Stimulated activated naive CD8-positive, alpha-beta T cell treated with anti-CD3 and anti-CD28 coated beads, Interleukin-15, amount 100 ng/mL, for 72 hours (primary cell): Measurements from ENCODE around the gene ARHGEF38.
"Not testable (repeated sequence)": the region's sequence is repeated elsewhere in the genome, so short reads cannot be mapped to it uniquely, and the experiment has no call there.

Experiments used
- ATAC-seq: fragments of 150-1000 bp; cut with Tn5 transposase; 2 replicates; pipeline ENCODE4 v1.10.0; 2021; ENCODE audit warnings: mild to moderate bottlenecking, moderate library complexity
- DNase-seq, 2 donors: peaks; one replicate each; pipeline ENCODE4 v3.0.0; 2021 to 2022
- H3K27ac Mint-ChIP-seq, 2 donors: one replicate each; pipeline ENCODE4 v1.8.0; 2022; ENCODE audit warnings: mild to moderate bottlenecking in 2 of 2, mixed read lengths in 2 of 2, moderate library complexity in 2 of 2
- H3K27me3 Mint-ChIP-seq: one replicate; pipeline ENCODE4 v1.8.0; 2022; ENCODE audit warnings: mixed read lengths
- H3K4me1 Mint-ChIP-seq: one replicate; pipeline ENCODE4 v1.8.0; 2022; ENCODE audit warnings: mild to moderate bottlenecking, mixed read lengths
- H3K4me3 Mint-ChIP-seq, 2 donors: one replicate each; pipeline ENCODE4 v1.8.0; 2022; ENCODE audit warnings: mild to moderate bottlenecking in 2 of 2, mixed read lengths in 2 of 2, moderate library complexity in 1 of 2
- H3K9me3 Mint-ChIP-seq, 2 donors: one replicate each; pipeline ENCODE4 v1.8.0; 2022; ENCODE audit warnings: mixed read lengths in 2 of 2

The ARHGEF38 gene

DNA sequence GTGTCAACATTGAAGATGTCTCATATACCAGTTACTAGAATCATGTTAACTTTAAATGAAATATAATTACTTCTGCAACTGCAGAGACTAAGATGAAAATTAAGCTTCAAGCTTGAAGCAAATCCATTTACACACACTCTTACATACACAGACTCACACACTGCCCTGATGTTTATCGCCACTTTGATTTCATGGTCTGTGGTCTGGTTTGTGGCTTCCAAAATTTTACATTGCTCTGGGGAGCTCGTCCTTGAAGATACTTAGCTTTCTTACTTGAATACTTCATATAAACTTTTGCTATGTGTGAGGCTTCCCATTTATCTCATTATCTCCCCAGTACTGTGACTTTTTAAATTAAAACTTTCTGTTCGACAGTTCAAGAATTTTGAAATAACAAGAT lies 35.8 kb downstream of the ARHGEF38 start:
- H3K9me3 Mint-ChIP-seq = no peaks in the 10 kb centered on the region
- H3K27me3 Mint-ChIP-seq = peaks cover 46% of the 10 kb centered on the region
- H3K27ac Mint-ChIP-seq = no peak overlapping the region
- ATAC-seq = no peak
- H3K4me1 Mint-ChIP-seq = no peaks in the 10 kb centered on the region
- no peak for DNase-seq
- no peak overlapping the region for H3K4me3 Mint-ChIP-seq

DNA sequence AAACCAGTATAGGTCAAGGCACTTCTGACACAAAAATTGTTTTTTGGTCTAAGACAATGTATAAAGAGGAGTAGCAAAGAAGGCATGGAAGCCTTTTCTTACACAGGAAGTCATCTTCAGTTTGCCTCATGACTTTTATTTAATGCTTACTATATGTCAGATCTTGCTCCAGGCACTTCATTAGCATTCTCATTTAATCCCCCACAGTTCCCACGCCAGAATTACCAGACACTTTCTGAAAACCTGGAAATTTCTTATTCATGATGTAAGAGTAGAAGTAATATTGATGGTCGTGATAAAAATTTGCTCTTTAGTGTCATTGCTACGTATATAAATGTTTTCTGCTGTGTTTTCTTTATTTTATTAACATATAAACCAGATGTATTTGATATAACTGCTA lies 39.2 kb downstream of the ARHGEF38 start:
- no peak overlapping the region for H3K27ac Mint-ChIP-seq
- H3K4me3 Mint-ChIP-seq = no peak overlapping the region
- no peaks in the 10 kb centered on the region for H3K9me3 Mint-ChIP-seq
- H3K27me3 Mint-ChIP-seq = peaks cover 57% of the 10 kb centered on the region
- no peak for DNase-seq
- ATAC-seq = no peak
- H3K4me1 Mint-ChIP-seq = no peaks in the 10 kb centered on the region

DNA sequence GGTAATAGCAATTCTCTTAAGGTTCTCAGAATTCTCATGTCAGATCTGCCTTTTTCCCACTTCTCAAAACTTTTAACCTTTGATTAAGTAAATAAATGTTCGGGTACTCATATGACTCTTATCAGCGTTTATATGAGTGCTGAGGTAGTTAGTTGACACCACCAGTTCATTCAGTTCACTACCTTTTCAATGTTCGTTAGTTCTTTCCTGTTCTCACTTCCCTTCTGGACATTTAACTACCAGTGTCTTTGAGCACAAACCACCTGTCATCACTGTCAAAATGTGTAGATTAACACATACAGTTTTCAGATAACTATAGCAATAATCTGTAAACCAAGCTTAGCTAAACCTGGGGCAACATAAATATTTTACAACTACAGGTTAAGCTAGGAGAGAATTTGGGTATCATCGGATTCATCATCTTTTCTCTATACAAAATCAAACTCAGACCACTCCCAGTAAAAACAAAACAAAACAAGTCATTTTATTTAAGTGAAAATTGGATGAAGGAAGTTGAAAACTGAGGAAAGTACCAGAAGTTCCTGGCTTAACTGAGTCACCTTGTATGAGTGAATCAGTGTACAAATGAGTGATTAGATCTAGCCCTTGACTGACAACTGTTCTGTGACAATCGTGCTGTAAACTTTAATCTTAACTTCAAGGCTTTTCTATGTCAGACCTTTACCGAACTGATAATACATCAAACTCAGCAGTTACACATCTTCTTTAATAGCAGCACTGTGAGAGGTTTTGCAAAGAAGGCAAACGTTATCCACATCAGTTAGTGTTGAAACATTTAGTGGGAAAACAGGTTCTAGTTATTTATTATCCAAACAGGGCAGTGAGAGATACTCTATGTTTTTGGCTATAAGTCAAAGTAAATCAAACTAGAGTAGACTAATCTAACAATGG lies 41.9 kb downstream of the ARHGEF38 start:
- Mint-ChIP-seq H3K4me3 (no peak overlapping the region), H3K4me1 (no peaks in the 10 kb centered on the region), H3K9me3 (no peaks in the 10 kb centered on the region), H3K27ac (no peak overlapping the region), H3K27me3 (peaks cover 47% of the 10 kb centered on the region)
- DNase-seq = no peak
- no peak for ATAC-seq

DNA sequence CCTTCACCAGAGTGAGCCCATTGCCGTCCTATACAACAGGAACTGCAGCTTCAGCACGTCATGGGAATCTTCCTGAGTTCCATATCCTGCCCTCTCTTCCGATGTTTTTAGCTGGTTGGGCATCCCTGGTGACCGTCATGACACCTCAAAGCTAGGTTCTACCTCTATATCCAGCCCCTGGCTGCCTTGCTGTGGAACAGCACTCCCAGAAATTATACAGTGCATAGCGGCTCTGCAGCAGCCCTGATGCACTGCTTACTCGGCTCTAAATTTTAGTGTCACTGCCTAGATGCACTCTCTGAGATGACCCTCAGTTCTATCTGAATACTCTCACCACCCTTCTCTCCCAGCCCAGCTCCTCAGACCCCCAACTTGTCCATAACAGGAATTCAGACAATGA lies 44.3 kb downstream of the ARHGEF38 start:
- no peak overlapping the region for H3K4me3 Mint-ChIP-seq
- no peak overlapping the region for H3K27ac Mint-ChIP-seq
- no peaks in the 10 kb centered on the region for H3K4me1 Mint-ChIP-seq
- no peaks in the 10 kb centered on the region for H3K9me3 Mint-ChIP-seq
- peaks cover 37% of the 10 kb centered on the region for H3K27me3 Mint-ChIP-seq
- ATAC-seq (no peak), DNase-seq (no peak)

DNA sequence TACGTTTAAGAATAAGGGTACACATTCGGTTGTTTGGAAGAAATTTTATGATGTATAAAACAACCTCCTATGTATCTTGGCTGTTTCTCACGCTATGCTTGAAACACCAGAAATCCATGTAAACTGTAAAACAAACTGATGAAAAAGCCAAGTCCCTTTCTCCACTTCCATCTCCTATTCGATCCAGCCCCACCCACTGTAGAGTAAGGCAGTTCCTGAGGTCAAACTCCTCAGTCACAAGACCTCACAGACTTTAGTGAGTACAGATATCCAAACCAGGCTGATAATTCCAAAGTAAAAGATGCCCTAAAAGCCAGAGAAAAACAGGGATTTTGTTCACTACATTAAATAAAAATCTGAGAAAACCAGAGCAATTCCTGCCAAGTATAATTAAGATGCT lies 45.6 kb downstream of the ARHGEF38 start:
- ATAC-seq (no peak), DNase-seq (no peak)
- no peaks in the 10 kb centered on the region for H3K4me1 Mint-ChIP-seq
- no peak overlapping the region for H3K27ac Mint-ChIP-seq
- H3K27me3 Mint-ChIP-seq = peaks cover 24% of the 10 kb centered on the region
- H3K4me3 Mint-ChIP-seq = no peak overlapping the region
- no peaks in the 10 kb centered on the region for H3K9me3 Mint-ChIP-seq

DNA sequence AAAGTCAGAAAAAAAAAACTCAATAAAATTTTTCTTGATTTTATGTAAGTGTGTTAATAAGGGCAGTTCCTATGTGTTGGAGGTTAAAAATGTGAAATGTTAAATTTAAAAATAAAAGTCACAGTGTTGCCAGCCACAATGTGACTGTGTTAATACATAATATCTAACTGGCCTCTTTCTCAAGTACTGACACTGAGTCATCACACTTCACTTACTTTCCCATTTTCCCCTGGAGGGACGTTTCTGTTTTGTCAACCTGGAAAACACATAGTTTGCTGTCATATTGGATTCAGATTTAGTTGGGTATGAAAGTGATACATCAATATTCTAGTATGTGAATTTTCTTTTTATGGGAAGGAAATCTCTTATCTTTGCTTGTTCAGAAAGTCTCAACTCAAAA lies 46.4 kb downstream of the ARHGEF38 start:
- Mint-ChIP-seq H3K9me3 (no peaks in the 10 kb centered on the region), H3K4me1 (no peaks in the 10 kb centered on the region), H3K27me3 (peaks cover 22% of the 10 kb centered on the region), H3K27ac (no peak overlapping the region), H3K4me3 (no peak overlapping the region)
- DNase-seq (no peak), ATAC-seq (no peak)

DNA sequence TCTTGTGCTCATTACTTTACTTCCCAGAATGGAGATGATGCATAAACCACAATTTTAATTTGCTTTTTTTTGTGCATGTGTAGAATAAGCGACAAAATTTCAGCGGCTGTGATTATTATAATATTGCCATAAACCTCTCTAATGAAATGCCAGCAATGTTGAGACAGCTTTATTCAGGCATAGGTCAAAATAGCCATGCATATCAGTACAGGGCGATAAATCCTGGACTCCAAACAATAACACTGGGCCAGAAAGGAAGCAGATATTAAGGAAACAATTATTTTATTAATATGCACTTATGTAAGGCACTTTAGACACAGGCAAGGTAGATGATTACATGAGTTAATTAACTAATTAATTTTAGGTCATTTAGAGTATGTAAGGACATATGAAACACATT lies 47.1 kb downstream of the ARHGEF38 start:
- no peak overlapping the region for H3K4me3 Mint-ChIP-seq
- no peaks in the 10 kb centered on the region for H3K9me3 Mint-ChIP-seq
- ATAC-seq = no peak
- H3K27ac Mint-ChIP-seq = no peak overlapping the region
- no peak for DNase-seq
- H3K27me3 Mint-ChIP-seq = peaks cover 15% of the 10 kb centered on the region
- H3K4me1 Mint-ChIP-seq = no peaks in the 10 kb centered on the region

DNA sequence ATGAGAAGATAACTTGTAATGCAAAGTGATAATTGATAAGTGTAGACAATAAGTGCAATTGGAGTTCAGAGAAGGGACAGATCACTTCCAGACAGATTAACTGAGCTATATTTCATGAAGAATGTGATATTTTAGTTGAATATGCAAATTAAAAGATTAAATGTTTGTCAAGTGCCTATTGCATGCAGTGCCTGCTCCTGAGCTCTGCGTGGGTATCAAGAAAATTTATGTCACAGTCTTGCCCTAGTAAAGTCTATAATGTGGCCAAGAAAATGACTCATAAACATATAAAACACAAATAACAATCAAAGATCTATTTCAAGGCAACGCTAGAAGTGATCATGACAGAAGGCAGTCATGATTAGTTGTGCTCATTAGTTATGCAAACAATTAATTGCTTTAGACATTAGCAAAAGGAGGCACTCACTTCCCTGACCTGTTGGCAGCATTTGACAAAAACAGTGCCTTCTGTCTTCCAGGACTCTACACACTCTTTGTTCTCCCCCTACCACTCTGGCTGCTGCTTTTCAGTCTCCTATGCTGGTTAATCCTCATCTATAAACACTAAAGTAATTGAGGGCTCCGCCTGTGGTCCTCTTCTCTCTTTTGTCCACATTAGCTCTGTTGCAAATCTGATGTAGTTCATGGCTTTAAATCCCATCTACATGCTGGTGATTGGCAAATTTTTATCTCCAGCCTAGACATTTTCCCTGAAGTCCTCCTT lies 47.7 kb downstream of the ARHGEF38 start:
- DNase-seq = no peak
- Mint-ChIP-seq H3K4me3 (no peak overlapping the region), H3K27me3 (peaks cover 12% of the 10 kb centered on the region), H3K27ac (no peak overlapping the region), H3K9me3 (no peaks in the 10 kb centered on the region), H3K4me1 (no peaks in the 10 kb centered on the region)
- ATAC-seq = no peak

DNA sequence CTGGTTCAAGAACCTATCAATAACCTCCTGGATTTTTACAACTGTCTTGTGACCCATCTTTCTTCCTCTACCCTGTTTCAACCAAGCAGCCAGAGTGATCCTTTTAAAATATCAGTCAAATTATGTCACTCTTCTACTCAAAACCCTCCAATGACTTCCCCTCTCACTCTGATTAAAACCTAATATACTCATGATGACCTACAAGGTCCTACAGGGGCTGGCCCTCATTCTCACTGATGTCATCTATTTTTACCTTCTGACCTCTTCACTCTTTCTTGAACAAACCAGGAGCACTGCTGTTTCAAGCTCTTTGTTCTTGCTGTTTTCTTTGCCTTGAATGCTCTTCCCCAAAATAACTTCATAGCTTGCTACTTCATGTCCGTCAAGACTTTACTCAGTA lies 48.5 kb downstream of the ARHGEF38 start:
- H3K4me1 Mint-ChIP-seq = no peaks in the 10 kb centered on the region
- DNase-seq = no peak
- H3K4me3 Mint-ChIP-seq = no peak overlapping the region
- no peak for ATAC-seq
- no peak overlapping the region for H3K27ac Mint-ChIP-seq
- peaks cover 12% of the 10 kb centered on the region for H3K27me3 Mint-ChIP-seq
- H3K9me3 Mint-ChIP-seq = no peaks in the 10 kb centered on the region

DNA sequence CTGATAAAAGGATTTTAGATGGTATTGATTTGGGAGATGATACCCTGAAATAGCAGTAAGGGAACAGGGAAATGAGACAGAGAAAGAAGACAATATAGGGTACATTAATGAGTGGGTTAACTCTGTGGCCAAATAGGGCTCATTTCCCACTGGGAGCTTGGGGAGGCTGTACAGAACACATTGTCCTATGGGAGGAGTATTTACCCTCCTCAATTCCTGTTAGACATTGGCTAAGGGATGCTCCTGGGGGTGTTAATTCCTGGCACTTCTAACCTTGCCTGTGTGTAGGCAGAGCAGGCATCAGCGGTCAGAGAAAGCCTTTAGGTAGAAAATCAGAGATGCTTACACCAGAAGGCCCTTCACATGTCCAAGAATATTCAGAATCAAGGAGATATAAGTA lies 49.0 kb downstream of the ARHGEF38 start:
- Mint-ChIP-seq H3K9me3 (no peaks in the 10 kb centered on the region), H3K4me1 (no peaks in the 10 kb centered on the region), H3K27ac (no peak overlapping the region), H3K27me3 (peaks cover 12% of the 10 kb centered on the region), H3K4me3 (no peak overlapping the region)
- ATAC-seq = no peak
- no peak for DNase-seq

DNA sequence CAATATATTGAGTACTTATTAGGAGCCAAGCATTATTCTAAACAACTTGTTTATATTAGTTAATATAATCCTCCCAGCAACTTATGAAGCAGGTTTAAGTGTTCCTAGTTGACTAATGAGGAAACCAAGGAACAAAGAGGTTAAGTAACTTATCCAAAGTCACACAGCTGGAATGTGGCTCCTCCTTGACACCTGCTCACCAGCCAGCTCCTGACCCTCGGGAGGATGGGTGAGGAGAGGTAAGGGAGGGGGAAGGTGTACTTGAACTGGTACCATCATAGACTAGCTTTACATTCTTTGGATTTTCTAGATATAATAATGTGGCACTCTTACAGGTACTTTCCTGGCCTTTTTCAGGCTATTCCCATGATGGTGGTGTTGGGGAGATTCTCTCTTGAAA lies 50.7 kb downstream of the ARHGEF38 start:
- Mint-ChIP-seq H3K9me3 (no peaks in the 10 kb centered on the region), H3K27me3 (no peaks in the 10 kb centered on the region), H3K27ac (no peak overlapping the region), H3K4me1 (no peaks in the 10 kb centered on the region), H3K4me3 (no peak overlapping the region)
- no peak for DNase-seq
- ATAC-seq = no peak

DNA sequence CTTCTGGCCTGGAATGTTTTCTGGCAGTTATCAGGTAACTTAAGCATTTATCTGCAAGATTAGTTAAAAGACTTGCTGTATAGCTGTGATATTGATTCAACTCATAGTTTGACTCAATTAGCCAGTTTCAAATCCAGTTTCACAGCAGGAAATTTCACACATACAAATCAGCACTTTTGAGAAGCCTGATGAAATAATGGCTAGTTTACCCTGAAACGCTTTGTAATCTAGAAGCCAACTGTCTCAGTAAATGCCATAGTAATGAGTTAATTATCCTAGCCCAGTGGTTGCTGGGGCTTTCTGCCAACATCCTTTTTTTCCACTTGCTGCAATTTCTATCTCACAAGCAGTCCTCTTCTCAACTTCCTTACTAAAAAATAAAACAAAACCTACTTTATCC lies 53.1 kb downstream of the ARHGEF38 start:
- no peaks in the 10 kb centered on the region for H3K9me3 Mint-ChIP-seq
- DNase-seq (no peak), ATAC-seq (no peak)
- H3K4me3 Mint-ChIP-seq = no peak overlapping the region
- no peaks in the 10 kb centered on the region for H3K4me1 Mint-ChIP-seq
- no peak overlapping the region for H3K27ac Mint-ChIP-seq
- H3K27me3 Mint-ChIP-seq = no peaks in the 10 kb centered on the region

DNA sequence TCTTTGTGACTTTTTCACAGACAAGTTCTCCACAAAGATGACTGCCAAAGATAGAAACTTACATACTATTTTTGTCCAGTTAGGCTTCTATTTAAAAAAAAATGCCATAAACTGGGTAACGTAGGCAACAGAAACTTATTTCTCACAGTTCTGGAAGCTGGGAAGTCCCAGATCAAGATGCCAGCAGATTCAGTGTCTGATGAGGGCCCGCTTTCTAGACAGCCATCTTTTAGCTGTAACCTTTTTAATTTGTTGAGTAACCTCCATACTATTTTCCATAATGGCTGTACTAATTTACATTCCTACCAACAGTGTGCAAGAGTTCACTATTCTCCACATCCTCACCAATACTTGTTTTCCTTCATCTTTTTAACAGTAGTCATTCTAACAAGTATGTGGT lies 55.5 kb downstream of the ARHGEF38 start:
- Mint-ChIP-seq H3K27ac (no peak overlapping the region), H3K4me1 (no peaks in the 10 kb centered on the region), H3K9me3 (no peaks in the 10 kb centered on the region), H3K4me3 (no peak overlapping the region), H3K27me3 (no peaks in the 10 kb centered on the region)
- ATAC-seq (no peak), DNase-seq (no peak)

DNA sequence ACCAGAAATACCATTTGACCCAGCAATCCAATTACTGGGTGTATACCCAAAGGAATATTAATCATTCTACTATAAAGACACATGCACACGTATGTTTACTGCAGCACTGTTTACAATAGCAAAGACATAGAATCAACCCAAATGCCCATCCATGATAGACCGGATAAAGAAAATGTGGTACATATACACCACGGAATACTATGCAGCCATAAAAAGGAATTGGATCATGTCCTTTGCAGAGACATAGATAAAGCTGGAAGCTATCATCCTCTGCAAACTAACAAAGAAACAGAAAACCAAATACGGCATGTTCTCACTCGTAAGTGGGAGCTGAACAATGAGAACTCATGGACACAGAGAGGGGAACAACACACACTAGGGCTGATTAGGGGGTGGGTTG lies 57.4 kb downstream of the ARHGEF38 start:
- ATAC-seq, H3K4me1 Mint-ChIP-seq, H3K4me3 Mint-ChIP-seq, H3K27me3 Mint-ChIP-seq, H3K27ac Mint-ChIP-seq, H3K9me3 Mint-ChIP-seq, DNase-seq: not testable (repeated sequence)

DNA sequence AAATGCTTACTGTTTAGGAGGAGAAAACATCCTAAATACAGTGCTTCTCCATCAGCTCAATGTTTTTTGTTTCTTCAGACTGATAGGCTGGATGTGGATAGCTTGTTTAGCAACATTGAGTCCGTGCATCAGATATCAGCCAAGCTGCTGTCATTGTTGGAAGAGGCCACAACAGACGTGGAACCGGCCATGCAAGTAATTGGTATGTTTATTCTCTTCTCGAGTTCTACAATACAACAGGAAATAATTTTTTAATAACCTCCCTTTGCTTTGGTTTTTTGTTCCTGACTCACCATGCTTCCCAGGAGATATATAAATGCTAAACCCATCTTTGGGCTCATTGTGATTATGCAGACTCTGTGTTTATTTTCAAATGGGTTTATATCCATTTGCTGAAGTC lies 60.9 kb downstream of the ARHGEF38 start:
- Mint-ChIP-seq H3K27me3 (no peaks in the 10 kb centered on the region), H3K4me3 (no peak overlapping the region), H3K4me1 (no peaks in the 10 kb centered on the region), H3K27ac (no peak overlapping the region), H3K9me3 (no peaks in the 10 kb centered on the region)
- DNase-seq = no peak
- ATAC-seq = no peak

DNA sequence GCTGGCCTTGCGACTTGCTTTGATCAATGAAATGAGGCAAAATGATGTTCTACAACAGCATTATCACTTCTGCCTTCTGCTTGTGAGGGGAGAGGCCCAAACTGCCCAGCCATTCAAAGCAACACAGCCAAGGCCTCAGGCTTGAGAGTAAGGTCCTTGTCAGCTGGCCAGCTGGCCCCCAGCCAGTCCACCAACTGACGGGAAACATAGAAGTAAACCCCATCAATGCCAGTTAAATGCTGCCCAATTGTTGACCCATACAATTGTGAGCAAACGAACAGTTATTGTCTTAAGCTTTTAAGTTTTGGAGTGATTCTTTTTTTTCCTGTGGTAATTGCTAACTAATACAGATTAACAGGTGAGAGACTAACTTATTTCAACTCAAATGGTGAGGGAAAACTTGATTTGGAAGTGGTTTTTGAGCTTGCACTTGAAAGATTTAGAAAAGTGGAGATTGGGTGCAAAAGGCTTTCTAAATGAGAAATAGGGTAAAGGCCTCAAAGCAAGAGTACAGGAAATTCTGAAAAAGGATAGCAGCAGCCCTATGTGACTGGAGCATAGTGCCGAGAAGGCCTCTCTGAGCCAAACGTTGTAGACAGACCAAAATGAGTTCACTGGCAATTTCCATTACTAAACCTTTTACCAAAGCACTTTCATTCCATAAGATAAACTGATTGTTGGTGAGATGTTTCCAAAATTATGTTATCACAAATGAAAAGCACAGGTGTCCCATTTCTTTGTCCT lies 66.9 kb downstream of the ARHGEF38 start:
- ATAC-seq = no peak
- no peaks in the 10 kb centered on the region for H3K9me3 Mint-ChIP-seq
- H3K4me1 Mint-ChIP-seq = no peaks in the 10 kb centered on the region
- no peak for DNase-seq
- no peak overlapping the region for H3K27ac Mint-ChIP-seq
- no peaks in the 10 kb centered on the region for H3K27me3 Mint-ChIP-seq
- H3K4me3 Mint-ChIP-seq = no peak overlapping the region
